ENCODE results near the gene RABEP2.
"Not testable (repeated sequence)": the region's sequence is repeated elsewhere in the genome, so short reads cannot be mapped to it uniquely, and the experiment has no call there.

The RABEP2 gene, protein sequence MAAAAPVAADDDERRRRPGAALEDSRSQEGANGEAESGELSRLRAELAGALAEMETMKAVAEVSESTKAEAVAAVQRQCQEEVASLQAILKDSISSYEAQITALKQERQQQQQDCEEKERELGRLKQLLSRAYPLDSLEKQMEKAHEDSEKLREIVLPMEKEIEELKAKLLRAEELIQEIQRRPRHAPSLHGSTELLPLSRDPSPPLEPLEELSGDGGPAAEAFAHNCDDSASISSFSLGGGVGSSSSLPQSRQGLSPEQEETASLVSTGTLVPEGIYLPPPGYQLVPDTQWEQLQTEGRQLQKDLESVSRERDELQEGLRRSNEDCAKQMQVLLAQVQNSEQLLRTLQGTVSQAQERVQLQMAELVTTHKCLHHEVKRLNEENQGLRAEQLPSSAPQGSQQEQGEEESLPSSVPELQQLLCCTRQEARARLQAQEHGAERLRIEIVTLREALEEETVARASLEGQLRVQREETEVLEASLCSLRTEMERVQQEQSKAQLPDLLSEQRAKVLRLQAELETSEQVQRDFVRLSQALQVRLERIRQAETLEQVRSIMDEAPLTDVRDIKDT

DNA sequence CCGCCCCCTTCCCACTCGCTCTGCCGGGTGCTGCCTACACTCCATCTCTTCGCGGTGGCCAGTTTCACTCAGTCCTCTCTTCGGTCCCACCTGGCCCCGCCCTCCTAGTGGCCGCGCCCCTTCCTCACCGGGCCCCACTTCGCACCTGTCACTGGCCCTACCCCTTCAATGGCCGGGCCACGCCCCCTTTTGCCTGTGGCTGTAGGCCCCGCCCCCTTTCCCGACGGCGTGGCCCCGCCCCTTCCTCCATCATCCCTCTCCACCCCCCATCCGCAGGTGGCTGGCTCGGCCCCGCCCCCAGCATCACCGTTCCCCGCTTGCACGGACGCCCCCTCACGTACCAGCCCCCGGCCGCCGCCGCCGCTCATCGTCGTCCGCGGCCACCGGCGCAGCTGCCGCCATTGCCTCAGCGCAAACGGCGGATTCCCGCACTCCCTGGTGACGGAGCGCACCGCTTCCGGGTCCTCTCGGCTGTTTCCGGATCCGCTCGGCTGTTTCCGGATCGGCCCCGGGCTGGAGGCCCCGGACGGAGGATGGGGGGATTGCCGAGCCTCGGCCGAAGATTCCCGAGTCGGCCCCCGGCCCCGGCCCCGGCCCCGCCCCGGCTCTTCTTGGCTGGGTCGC is at the start of gene RABEP2:
TSS of gene RABEP2 (minus strand) at position 477 of the 624 bp plus-strand sequence. CDS start at position 402, 75 bp downstream.
- TF ChIP-seq ZFX (IDR thresholded peaks at IDR 0.05; ENCODE audit: borderline replicate concordance), result no peak
- peak; percentile 10 for TF ChIP-seq CTCF (IDR thresholded peaks at IDR 0.05)
- peak within 1 kb of the TSS; percentile 97 for H3K27ac ChIP-seq

DNA sequence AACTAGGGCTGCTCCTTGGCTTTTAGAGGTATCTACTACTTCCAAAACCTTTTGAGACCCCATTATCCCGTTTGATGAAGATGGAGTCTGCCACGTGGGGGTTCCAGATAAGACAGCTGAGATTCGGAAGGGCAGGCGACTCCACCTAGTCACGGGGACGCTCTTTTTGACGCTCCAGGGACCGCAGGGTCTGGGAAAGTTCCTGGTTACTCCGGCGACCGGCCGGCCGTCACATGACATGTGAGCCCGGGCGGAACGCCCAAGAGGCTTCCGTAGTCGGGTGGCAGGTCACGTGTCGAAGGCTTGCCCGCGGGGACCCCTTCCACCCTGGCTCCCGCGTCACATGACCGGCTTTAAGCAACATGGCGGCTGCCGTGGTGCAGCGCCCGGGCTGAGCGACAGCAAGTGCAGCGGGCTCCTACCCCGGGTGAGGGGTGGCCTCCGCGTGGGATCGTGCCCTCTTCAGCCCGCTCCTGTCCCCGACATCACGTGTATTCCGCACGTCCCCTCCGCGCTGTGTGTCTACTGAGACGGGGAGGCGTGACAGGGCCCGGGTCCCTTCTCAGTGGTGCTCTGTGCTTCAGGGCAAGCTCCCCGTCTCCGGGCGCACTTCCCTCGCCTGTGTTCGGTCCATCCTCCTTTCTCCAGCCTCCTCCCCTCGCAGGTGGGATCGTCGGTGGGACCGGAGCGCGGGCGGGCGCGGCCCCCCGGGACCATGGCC is 49.6 kb upstream of the RABEP2 start, which contains the start of gene SPNS1:
TSS of gene SPNS1 (plus strand) at position 342 of the 721 bp plus-strand sequence. CDS start at position 716, 374 bp downstream.
- peak within 1 kb of the TSS; percentile 71 for H3K27ac ChIP-seq
- TF ChIP-seq CTCF (IDR thresholded peaks at IDR 0.05), result no peak
- TF ChIP-seq ZFX (IDR thresholded peaks at IDR 0.05; ENCODE audit: borderline replicate concordance), result no peak

DNA sequence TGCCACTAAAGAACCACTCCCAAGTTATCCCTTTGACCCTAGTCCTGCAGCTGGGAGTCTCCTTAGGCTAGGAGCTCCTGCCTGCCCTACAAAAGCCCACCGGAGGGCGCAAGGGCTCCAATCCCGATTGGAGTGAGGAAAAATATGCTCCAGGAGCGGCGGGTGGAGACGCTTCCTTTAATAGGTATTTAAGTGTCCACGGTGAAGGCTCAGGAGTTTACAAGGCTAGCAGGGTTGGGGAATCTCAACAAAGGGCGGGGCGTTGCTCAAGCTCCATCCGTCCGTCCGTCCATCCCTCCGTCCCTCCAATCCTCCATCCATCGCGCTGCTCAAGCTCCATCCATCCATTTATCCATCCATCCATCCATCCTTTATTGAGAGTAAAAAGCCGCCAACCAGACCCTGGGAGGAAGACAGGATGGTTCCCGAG is 49.0 kb upstream of the RABEP2 start:
- TF ChIP-seq ZFX (IDR thresholded peaks at IDR 0.05; ENCODE audit: borderline replicate concordance) (no peak), CTCF (IDR thresholded peaks at IDR 0.05) (peak; percentile 84)
- peak overlapping the region; percentile 71 for H3K27ac ChIP-seq

DNA sequence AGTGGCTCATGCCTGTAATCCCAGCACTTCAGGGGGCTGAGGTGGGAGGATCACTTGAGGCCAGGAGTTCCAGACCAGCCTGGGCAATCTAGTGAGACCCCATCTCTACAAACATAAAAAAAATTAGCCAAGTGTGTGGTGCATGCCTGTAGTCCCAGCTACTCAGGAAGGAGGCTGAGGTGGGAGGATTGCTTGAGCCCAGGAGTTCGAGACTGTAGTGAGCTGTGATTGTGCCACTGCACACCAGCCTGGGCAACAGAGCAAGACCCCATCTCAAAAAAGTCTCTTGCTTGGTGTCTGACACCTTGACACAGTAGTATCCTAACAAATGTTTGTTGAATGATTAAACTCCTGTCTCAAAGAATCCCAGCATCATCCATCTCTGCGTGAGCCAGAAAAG is 44.7 kb upstream of the RABEP2 start:
- H3K27ac ChIP-seq, result not testable (repeated sequence)

DNA sequence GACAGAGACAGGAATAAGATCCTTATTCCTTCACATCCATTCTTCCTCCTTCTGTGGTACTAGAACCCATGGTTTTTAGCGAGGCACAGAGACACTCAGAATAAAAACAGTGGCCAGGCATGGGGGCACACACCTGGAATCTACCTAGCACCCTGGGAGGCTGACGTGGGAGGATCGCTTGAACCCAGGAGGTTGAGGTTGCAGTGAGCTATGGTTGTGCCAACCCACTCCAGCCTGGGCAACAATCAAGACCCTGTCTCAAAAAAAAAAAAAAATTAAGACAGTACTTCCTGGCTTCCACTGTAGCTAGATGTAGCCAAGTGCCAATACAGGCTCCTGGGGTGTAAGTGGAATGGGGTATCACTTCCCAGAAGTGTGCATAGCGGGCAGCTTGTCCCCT is 42.1 kb upstream of the RABEP2 start:
- H3K27ac ChIP-seq, result no peak overlapping the region
- TF ChIP-seq ZFX (IDR thresholded peaks at IDR 0.05; ENCODE audit: borderline replicate concordance), result no peak
- no peak for TF ChIP-seq CTCF (IDR thresholded peaks at IDR 0.05)

- no peak overlapping the region for H3K27ac ChIP-seq
- no peak for TF ChIP-seq ZFX (IDR thresholded peaks at IDR 0.05; ENCODE audit: borderline replicate concordance)
- no peak for TF ChIP-seq CTCF (IDR thresholded peaks at IDR 0.05)
Observed at GRCh38 chr16:28964496-28964895, 39.5 kb upstream of the RABEP2 start.

DNA sequence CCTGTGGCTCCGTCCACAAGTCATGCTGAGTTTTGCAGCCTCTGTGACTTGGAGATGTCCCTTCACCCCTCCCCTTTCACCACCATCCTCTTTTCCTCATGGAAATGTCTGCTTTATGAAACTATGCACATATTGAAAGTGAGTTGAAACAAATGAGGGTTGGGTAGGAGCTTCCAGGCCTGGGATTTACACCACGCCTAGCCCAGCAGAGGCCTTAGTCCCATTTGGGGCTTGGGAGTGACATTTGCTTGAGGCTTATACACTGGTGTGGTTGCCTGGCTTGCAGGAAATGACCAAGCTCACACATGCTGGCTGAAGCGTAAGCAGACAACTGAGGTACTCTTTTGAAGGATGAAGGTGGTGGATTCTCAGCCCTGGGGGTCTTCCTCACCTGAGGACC is 39.0 kb upstream of the RABEP2 start:
- TF ChIP-seq ZFX (IDR thresholded peaks at IDR 0.05; ENCODE audit: borderline replicate concordance) (no peak), CTCF (IDR thresholded peaks at IDR 0.05) (no peak)
- H3K27ac ChIP-seq, result no peak overlapping the region
